Astrocyte (in vitro differentiated cells and primary cell): ENCODE data around the gene CMBL. TPM values are rescaled to one million over a fixed set of nuclear protein-coding genes. Genes with fewer than 3 reads are reported as not detected.

ENCODE experiments used
- DNase-seq: peaks from one replicate; pipeline ENCODE4 v3.0.0-alpha.2; 2010; ENCODE audit warnings: low read depth
- FAIRE-seq: peaks from 2 replicates; lab custom pipeline; 2011; peaks lifted over from hg19 to GRCh38; lab: Jason Lieb, UNC
- H2AFZ ChIP-seq: 2 replicates; pipeline ENCODE4 v1.6.0; 2012; ENCODE audit warnings: low read depth, low read length, inconsistent platforms
- H3K27ac ChIP-seq: 2 replicates; pipeline ENCODE4 v1.5.1; 2011; ENCODE audit warnings: low read depth, low read length, inconsistent platforms
- H3K27me3 ChIP-seq: 2 replicates; pipeline ENCODE4 v1.6.0; 2011; ENCODE audit warnings: low read length, inconsistent platforms; ENCODE audit not compliant: insufficient read depth
- H3K36me3 ChIP-seq: 2 replicates; pipeline ENCODE4 v1.5.1; 2011; ENCODE audit warnings: low read length, inconsistent platforms; ENCODE audit not compliant: insufficient read depth
- H3K4me1 ChIP-seq: 2 replicates; pipeline ENCODE4 v1.5.1; 2011; ENCODE audit warnings: low read length, inconsistent platforms; ENCODE audit not compliant: insufficient read depth
- H3K4me2 ChIP-seq: 2 replicates; pipeline ENCODE4 v1.6.0; 2012; ENCODE audit warnings: low read length, inconsistent platforms
- H3K4me3 ChIP-seq: 2 replicates; pipeline ENCODE4 v1.5.1; 2011; ENCODE audit warnings: low read depth, mild to moderate bottlenecking, low read length, inconsistent platforms; ENCODE audit not compliant: insufficient read depth
- H3K79me2 ChIP-seq: 2 replicates; pipeline ENCODE4 v1.6.0; 2012; ENCODE audit warnings: mild to moderate bottlenecking, low read length, inconsistent platforms; ENCODE audit not compliant: insufficient read depth
- H3K9ac ChIP-seq: 2 replicates; pipeline ENCODE4 v1.6.0; 2012; ENCODE audit warnings: mild to moderate bottlenecking, low read length, inconsistent platforms
- H3K9me3 ChIP-seq: 2 replicates; pipeline ENCODE4 v1.5.1; 2012; ENCODE audit warnings: low read depth, mild to moderate bottlenecking, low read length, inconsistent platforms; ENCODE audit not compliant: insufficient read depth
- H4K20me1 ChIP-seq: 2 replicates; pipeline ENCODE4 v1.6.0; 2012; ENCODE audit warnings: low read length, inconsistent platforms; ENCODE audit not compliant: insufficient read depth
- H3K27ac Mint-ChIP-seq: one replicate; pipeline ENCODE4 v1.8.0; 2021; ENCODE audit warnings: mild to moderate bottlenecking, mixed read lengths; ENCODE audit not compliant: unreplicated experiment
- H3K27me3 Mint-ChIP-seq: one replicate; pipeline ENCODE4 v1.8.0; 2021; ENCODE audit warnings: low read depth, mixed read lengths; ENCODE audit not compliant: unreplicated experiment
- H3K36me3 Mint-ChIP-seq: one replicate; pipeline ENCODE4 v1.8.0; 2021; ENCODE audit warnings: low read depth, mixed read lengths; ENCODE audit not compliant: unreplicated experiment
- H3K4me1 Mint-ChIP-seq: one replicate; pipeline ENCODE4 v1.8.0; 2021; ENCODE audit warnings: low read depth, mixed read lengths; ENCODE audit not compliant: unreplicated experiment
- H3K4me3 Mint-ChIP-seq: one replicate; pipeline ENCODE4 v1.8.0; 2021; ENCODE audit warnings: mild to moderate bottlenecking, moderate library complexity, mixed read lengths; ENCODE audit not compliant: unreplicated experiment
- H3K9me3 Mint-ChIP-seq: one replicate; pipeline ENCODE4 v1.8.0; 2021; ENCODE audit warnings: mild to moderate bottlenecking, mixed read lengths; ENCODE audit not compliant: unreplicated experiment
- CTCF ChIP-seq: IDR thresholded peaks from 2 replicates; pipeline ENCODE4 v1.5.1; 2011; ENCODE audit warnings: low read depth, mild to moderate bottlenecking, inconsistent platforms, low read length, moderate library complexity; ENCODE audit not compliant: insufficient read depth
- EZH2 ChIP-seq: IDR thresholded peaks from 2 replicates; pipeline ENCODE4 v1.6.1; 2012; ENCODE audit warnings: mild to moderate bottlenecking, low read length, inconsistent platforms; ENCODE audit not compliant: insufficient read depth
- total RNA-seq: library from RNA; stranded (reverse); gene quantifications from 2 replicates; pipeline ENCODE4 v1.2.1, GENCODE V29; 2021

The CMBL gene
- total RNA-seq, 1 donor from 2014 or later: 39.7 TPM

GRCh38 chr5:10278658-10279279, 28.9 kb downstream of the CMBL start:
- no peak overlapping the region for H3K4me3 Mint-ChIP-seq
- no peaks in the 10 kb centered on the region for H3K9me3 ChIP-seq
- no peak for DNase-seq
- no peak overlapping the region for H3K4me3 ChIP-seq
- H3K79me2 ChIP-seq: no peaks in the 10 kb centered on the region
- peaks cover under 1% of the 10 kb centered on the region for H3K9me3 Mint-ChIP-seq
- H3K4me1 ChIP-seq: no peaks in the 10 kb centered on the region
- no peaks in the 10 kb centered on the region for H4K20me1 ChIP-seq
- H3K4me1 Mint-ChIP-seq: peaks cover 9% of the 10 kb centered on the region
- H3K27ac Mint-ChIP-seq: no peak overlapping the region
- H2AFZ ChIP-seq: no peak overlapping the region
- H3K27me3 ChIP-seq: no peaks in the 10 kb centered on the region
- peaks cover 5% of the 10 kb centered on the region for H3K36me3 ChIP-seq
- H3K36me3 Mint-ChIP-seq: peaks cover 14% of the 10 kb centered on the region
- TF ChIP-seq CTCF (no peak), EZH2 (no peak)
- H3K27ac ChIP-seq: no peak overlapping the region
- H3K27me3 Mint-ChIP-seq: peaks cover 5% of the 10 kb centered on the region
- no peak for FAIRE-seq
- no peak overlapping the region for H3K4me2 ChIP-seq
- H3K9ac ChIP-seq: no peak overlapping the region

- peaks cover 12% of the 10 kb centered on the region for H3K4me1 Mint-ChIP-seq
Measured at GRCh38 chr5:10277773-10278630, 29.7 kb downstream of the CMBL start.

More at GRCh38 chr5:10277773-10278630, 29.7 kb downstream of the CMBL start:
- H3K9me3 ChIP-seq: no peaks in the 10 kb centered on the region
- Mint-ChIP-seq H3K27ac (no peak overlapping the region), H3K27me3 (peaks cover 5% of the 10 kb centered on the region), H3K9me3 (peaks cover 3% of the 10 kb centered on the region), H3K36me3 (peaks cover 10% of the 10 kb centered on the region), H3K4me3 (no peak overlapping the region)
- H2AFZ ChIP-seq: no peak overlapping the region
- no peaks in the 10 kb centered on the region for H3K27me3 ChIP-seq
- DNase-seq (no peak), FAIRE-seq (no peak)
- no peaks in the 10 kb centered on the region for H3K79me2 ChIP-seq
- no peaks in the 10 kb centered on the region for H3K4me1 ChIP-seq
- H3K4me3 ChIP-seq: no peak overlapping the region
- no peak overlapping the region for H3K27ac ChIP-seq
- H3K36me3 ChIP-seq: peaks cover 5% of the 10 kb centered on the region
- TF ChIP-seq CTCF (no peak), EZH2 (no peak)
- H3K9ac ChIP-seq: no peak overlapping the region
- H4K20me1 ChIP-seq: no peaks in the 10 kb centered on the region
- no peak overlapping the region for H3K4me2 ChIP-seq
